Measurements from ENCODE around the gene DOCK1.

Gene DOCK1

DNA sequence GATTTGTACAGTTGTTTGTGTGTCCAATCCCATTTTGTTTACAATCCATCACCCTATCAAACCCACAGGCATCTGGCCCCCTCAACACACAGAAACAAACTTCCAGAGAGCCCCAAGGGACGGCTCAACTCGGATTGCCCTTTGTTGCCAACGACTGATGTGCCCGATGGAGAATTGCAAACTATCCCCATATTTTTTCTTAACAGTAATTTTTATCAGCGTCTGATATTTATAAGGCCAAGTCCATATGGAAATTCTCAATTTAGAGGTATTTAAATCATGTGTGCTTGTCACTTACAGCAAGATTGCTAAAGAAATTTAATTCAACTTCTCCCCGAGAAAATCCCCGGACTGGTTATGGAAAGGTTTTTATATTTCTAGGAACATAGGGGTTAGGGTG, 530.0 kb downstream of the DOCK1 start:
- H3K18ac ChIP-seq (ENCODE audit: low read length) = no peak overlapping the region
- no peak overlapping the region for H2BK5ac ChIP-seq (ENCODE audit: low read length)
- no peak overlapping the region for H3K27ac ChIP-seq (ENCODE audit: low read depth, low read length)
- no peak overlapping the region for H2BK15ac ChIP-seq (replicated peaks; ENCODE audit: low read depth)
- H2AK5ac ChIP-seq (ENCODE audit: low read length) = no peak overlapping the region
- no peaks in the 10 kb centered on the region for H3K27me3 ChIP-seq (ENCODE audit: insufficient read depth, low read length, poor library complexity)
- H3K36me3 ChIP-seq (ENCODE audit: control insufficient read depth, insufficient read depth, low read length) = no peaks in the 10 kb centered on the region
- no peaks in the 10 kb centered on the region for H3K4me1 ChIP-seq (ENCODE audit: control insufficient read depth, low read depth, low read length)
- no peak overlapping the region for H2BK120ac ChIP-seq (ENCODE audit: low read depth, low read length)
- H3K23ac ChIP-seq (ENCODE audit: low read length) = no peak overlapping the region
- no peak overlapping the region for H3K4me2 ChIP-seq (ENCODE audit: low read length)
- no peak overlapping the region for H4K8ac ChIP-seq (ENCODE audit: low read depth, low read length)
- H4K5ac ChIP-seq (ENCODE audit: low read length) = no peak overlapping the region
- no peak overlapping the region for H3K4ac ChIP-seq (ENCODE audit: low read depth, low read length)
- no CpG with 5 or more reads among the region's 7 CpGs for WGBS (ENCODE audit: extremely low coverage, insufficient coverage, low lambda C conversion rate)
- H3K9ac ChIP-seq (ENCODE audit: low read length) = no peak overlapping the region
- no peak overlapping the region for H3K4me3 ChIP-seq (ENCODE audit: low read length)
- no peak overlapping the region for H3K56ac ChIP-seq (ENCODE audit: low read length)
- no peaks in the 10 kb centered on the region for H3K79me1 ChIP-seq (ENCODE audit: low read length)
- no peaks in the 10 kb centered on the region for H3K79me2 ChIP-seq (ENCODE audit: control insufficient read depth, insufficient read depth, low read length)
- DNase-seq = no peak

DNA sequence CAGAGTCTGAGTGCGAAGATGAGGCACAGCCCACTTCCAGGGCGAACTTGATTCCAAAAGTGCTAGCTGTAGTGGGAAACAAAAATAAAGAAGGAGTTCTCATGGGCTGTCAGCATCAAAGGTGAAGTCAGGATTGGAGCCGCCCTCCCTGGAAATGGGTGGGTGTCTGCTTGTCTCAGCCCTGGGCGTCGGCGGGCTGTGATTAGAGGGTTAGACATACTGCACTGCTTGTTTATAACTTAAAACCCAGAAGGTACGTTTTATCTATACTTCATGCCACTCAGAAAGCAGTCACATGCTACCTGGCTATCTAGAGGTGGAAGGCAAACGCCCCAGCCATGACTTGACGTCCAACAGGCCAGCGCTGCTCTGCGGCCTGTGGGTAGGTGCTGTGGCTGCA, 535.1 kb downstream of the DOCK1 start:
- no peaks in the 10 kb centered on the region for H3K4me1 ChIP-seq (ENCODE audit: control insufficient read depth, low read depth, low read length)
- H3K23ac ChIP-seq (ENCODE audit: low read length) = no peak overlapping the region
- H3K4ac ChIP-seq (ENCODE audit: low read depth, low read length) = no peak overlapping the region
- no peaks in the 10 kb centered on the region for H3K27me3 ChIP-seq (ENCODE audit: insufficient read depth, low read length, poor library complexity)
- WGBS (ENCODE audit: extremely low coverage, insufficient coverage, low lambda C conversion rate) = no CpG with 5 or more reads among the region's 11 CpGs
- no peak overlapping the region for H2BK15ac ChIP-seq (replicated peaks; ENCODE audit: low read depth)
- no peak overlapping the region for H3K18ac ChIP-seq (ENCODE audit: low read length)
- no peak overlapping the region for H3K56ac ChIP-seq (ENCODE audit: low read length)
- DNase-seq = no peak
- no peak overlapping the region for H3K4me3 ChIP-seq (ENCODE audit: low read length)
- no peak overlapping the region for H4K5ac ChIP-seq (ENCODE audit: low read length)
- H4K8ac ChIP-seq (ENCODE audit: low read depth, low read length) = no peak overlapping the region
- H2BK120ac ChIP-seq (ENCODE audit: low read depth, low read length) = no peak overlapping the region
- H2BK5ac ChIP-seq (ENCODE audit: low read length) = no peak overlapping the region
- H3K4me2 ChIP-seq (ENCODE audit: low read length) = no peak overlapping the region
- H2AK5ac ChIP-seq (ENCODE audit: low read length) = no peak overlapping the region
- no peaks in the 10 kb centered on the region for H3K36me3 ChIP-seq (ENCODE audit: control insufficient read depth, insufficient read depth, low read length)
- no peaks in the 10 kb centered on the region for H3K79me1 ChIP-seq (ENCODE audit: low read length)
- H3K79me2 ChIP-seq (ENCODE audit: control insufficient read depth, insufficient read depth, low read length) = no peaks in the 10 kb centered on the region
- no peak overlapping the region for H3K27ac ChIP-seq (ENCODE audit: low read depth, low read length)
- H3K9ac ChIP-seq (ENCODE audit: low read length) = no peak overlapping the region

DNA sequence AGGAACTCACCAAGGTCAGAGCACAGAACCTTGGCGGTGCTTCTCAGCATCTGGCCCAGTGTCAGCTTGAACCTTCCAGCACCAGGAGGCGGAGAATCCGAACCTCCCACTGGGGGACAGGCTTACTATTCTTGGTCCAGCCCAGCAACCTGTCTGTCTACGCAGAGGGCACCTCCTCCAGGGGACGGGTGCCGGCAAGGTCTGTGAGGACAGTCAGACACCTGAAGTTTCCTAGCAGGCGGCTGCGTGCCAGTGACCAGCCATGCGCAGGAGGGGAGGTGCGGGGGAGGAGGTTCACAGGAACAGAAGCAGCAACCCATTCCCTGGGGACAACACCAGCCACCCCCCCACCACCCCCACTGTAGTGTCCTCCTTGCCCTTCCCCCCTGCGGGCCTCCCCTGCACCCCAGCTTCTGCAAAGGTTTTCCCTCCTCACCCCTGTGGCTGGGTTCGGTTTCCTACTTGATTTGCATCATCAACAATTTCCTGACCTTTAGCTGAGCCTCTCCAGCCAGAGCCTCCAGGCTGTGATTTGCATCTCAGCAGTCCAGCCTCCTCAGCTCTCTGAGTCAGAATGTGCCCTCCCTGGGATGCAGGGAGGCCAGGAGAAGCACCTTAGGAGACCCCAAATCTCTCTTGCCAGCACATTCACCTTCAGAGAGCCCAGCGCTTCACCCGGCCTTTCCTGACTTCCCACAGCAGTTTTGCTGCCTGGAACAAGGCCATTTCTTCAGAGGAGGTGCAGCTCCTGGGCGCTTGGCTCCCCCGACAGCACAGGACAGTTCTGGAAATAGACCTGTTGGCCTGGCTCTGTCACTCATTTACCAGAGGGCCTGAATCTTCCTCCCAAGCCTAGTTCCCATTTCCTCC, 536.4 kb downstream of the DOCK1 start:
- Histone ChIP-seq H2BK5ac (ENCODE audit: low read length) (no peak overlapping the region), H2BK15ac (replicated peaks; ENCODE audit: low read depth) (no peak overlapping the region), H3K4me1 (ENCODE audit: control insufficient read depth, low read depth, low read length) (no peaks in the 10 kb centered on the region), H3K4me2 (ENCODE audit: low read length) (no peak overlapping the region), H3K23ac (ENCODE audit: low read length) (no peak overlapping the region), H4K8ac (ENCODE audit: low read depth, low read length) (no peak overlapping the region), H3K4me3 (ENCODE audit: low read length) (no peak overlapping the region), H3K4ac (ENCODE audit: low read depth, low read length) (no peak overlapping the region), H3K27me3 (ENCODE audit: insufficient read depth, low read length, poor library complexity) (no peaks in the 10 kb centered on the region), H3K56ac (ENCODE audit: low read length) (no peak overlapping the region), H3K18ac (ENCODE audit: low read length) (no peak overlapping the region), H4K5ac (ENCODE audit: low read length) (no peak overlapping the region), H3K27ac (ENCODE audit: low read depth, low read length) (no peak overlapping the region), H2AK5ac (ENCODE audit: low read length) (no peak overlapping the region), H3K36me3 (ENCODE audit: control insufficient read depth, insufficient read depth, low read length) (no peaks in the 10 kb centered on the region), H2BK120ac (ENCODE audit: low read depth, low read length) (no peak overlapping the region), H3K79me2 (ENCODE audit: control insufficient read depth, insufficient read depth, low read length) (no peaks in the 10 kb centered on the region), H3K79me1 (ENCODE audit: low read length) (no peaks in the 10 kb centered on the region), H3K9ac (ENCODE audit: low read length) (no peak overlapping the region)
- WGBS (ENCODE audit: extremely low coverage, insufficient coverage, low lambda C conversion rate) = no CpG with 5 or more reads among the region's 16 CpGs
- peak; percentile 55 for DNase-seq

DNA sequence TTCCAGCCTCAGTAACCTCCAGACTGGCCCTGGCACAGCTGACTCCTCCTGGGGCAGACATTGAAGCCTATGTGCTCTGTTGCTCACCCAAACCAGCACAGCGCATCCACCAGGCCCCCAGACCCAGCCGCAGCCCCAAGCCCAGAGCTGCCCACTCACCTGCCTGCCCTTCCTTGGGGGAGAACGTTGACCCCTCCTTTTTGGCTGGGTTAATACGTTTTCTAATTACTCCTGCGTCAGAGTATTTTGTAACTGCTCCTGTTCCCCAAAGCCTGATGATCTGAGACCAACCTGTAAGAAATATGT, 536.9 kb downstream of the DOCK1 start:
- no peak overlapping the region for H3K56ac ChIP-seq (ENCODE audit: low read length)
- H3K4me2 ChIP-seq (ENCODE audit: low read length) = no peak overlapping the region
- no peak overlapping the region for H2BK5ac ChIP-seq (ENCODE audit: low read length)
- WGBS (ENCODE audit: extremely low coverage, insufficient coverage, low lambda C conversion rate) = no CpG with 5 or more reads among the region's 5 CpGs
- H3K18ac ChIP-seq (ENCODE audit: low read length) = no peak overlapping the region
- no peak overlapping the region for H2AK5ac ChIP-seq (ENCODE audit: low read length)
- no peak overlapping the region for H2BK15ac ChIP-seq (replicated peaks; ENCODE audit: low read depth)
- no peak overlapping the region for H4K5ac ChIP-seq (ENCODE audit: low read length)
- H3K23ac ChIP-seq (ENCODE audit: low read length) = no peak overlapping the region
- no peaks in the 10 kb centered on the region for H3K36me3 ChIP-seq (ENCODE audit: control insufficient read depth, insufficient read depth, low read length)
- DNase-seq = no peak
- H3K9ac ChIP-seq (ENCODE audit: low read length) = no peak overlapping the region
- no peaks in the 10 kb centered on the region for H3K27me3 ChIP-seq (ENCODE audit: insufficient read depth, low read length, poor library complexity)
- no peaks in the 10 kb centered on the region for H3K79me1 ChIP-seq (ENCODE audit: low read length)
- H4K8ac ChIP-seq (ENCODE audit: low read depth, low read length) = no peak overlapping the region
- H3K27ac ChIP-seq (ENCODE audit: low read depth, low read length) = no peak overlapping the region
- H3K79me2 ChIP-seq (ENCODE audit: control insufficient read depth, insufficient read depth, low read length) = no peaks in the 10 kb centered on the region
- H3K4me3 ChIP-seq (ENCODE audit: low read length) = no peak overlapping the region
- H2BK120ac ChIP-seq (ENCODE audit: low read depth, low read length) = no peak overlapping the region
- H3K4me1 ChIP-seq (ENCODE audit: control insufficient read depth, low read depth, low read length) = no peaks in the 10 kb centered on the region
- H3K4ac ChIP-seq (ENCODE audit: low read depth, low read length) = no peak overlapping the region

DNA sequence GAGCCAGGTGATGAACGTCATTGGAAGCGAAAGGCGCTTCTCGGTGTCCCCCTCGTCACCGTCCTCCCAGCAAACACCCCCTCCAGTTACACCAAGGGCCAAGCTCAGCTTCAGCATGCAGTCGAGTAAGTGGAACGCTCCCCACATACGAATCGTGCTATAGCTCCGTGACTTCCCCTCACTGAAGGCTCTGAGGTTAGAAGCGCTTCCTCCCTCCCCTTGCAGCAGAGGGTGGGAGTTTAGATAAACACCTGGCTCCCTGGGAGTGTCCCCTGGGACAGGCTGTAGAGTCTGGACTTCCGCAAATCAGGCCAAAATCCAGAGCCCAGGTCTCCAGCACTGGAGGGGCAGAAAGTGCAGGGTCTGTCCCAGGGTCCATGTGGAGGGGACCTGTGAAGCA, 538.9 kb downstream of the DOCK1 start:
- no peaks in the 10 kb centered on the region for H3K79me2 ChIP-seq (ENCODE audit: control insufficient read depth, insufficient read depth, low read length)

DNA sequence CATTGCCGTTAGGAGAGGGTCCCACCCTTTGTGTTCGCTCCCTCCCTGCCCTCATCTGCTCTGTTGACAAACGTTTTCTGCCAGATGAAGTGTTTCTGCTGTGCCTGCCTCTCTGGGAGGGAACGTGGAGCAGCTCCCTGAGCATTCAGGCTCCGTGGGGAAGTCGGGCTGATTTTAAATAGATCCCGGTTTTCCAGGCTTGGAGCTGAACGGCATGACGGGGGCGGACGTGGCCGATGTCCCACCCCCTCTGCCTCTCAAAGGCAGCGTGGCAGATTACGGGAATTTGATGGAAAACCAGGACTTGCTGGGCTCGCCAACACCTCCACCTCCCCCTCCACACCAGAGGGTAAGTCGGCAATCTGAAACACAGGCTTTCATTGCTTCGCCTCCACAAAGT, 542.0 kb downstream of the DOCK1 start:
- H3K4me1 ChIP-seq (ENCODE audit: control insufficient read depth, low read depth, low read length) = no peaks in the 10 kb centered on the region
- no peak overlapping the region for H4K5ac ChIP-seq (ENCODE audit: low read length)
- H2AK5ac ChIP-seq (ENCODE audit: low read length) = no peak overlapping the region
- H3K23ac ChIP-seq (ENCODE audit: low read length) = no peak overlapping the region
- H2BK15ac ChIP-seq (replicated peaks; ENCODE audit: low read depth) = no peak overlapping the region
- no peak overlapping the region for H3K9ac ChIP-seq (ENCODE audit: low read length)
- WGBS (ENCODE audit: extremely low coverage, insufficient coverage, low lambda C conversion rate) = no CpG with 5 or more reads among the region's 17 CpGs
- H3K36me3 ChIP-seq (ENCODE audit: control insufficient read depth, insufficient read depth, low read length) = no peaks in the 10 kb centered on the region
- no peak overlapping the region for H4K8ac ChIP-seq (ENCODE audit: low read depth, low read length)
- no peak overlapping the region for H3K4me3 ChIP-seq (ENCODE audit: low read length)
- H3K4me2 ChIP-seq (ENCODE audit: low read length) = no peak overlapping the region
- no peak for DNase-seq
- H3K27ac ChIP-seq (ENCODE audit: low read depth, low read length) = no peak overlapping the region
- H2BK120ac ChIP-seq (ENCODE audit: low read depth, low read length) = no peak overlapping the region
- H3K18ac ChIP-seq (ENCODE audit: low read length) = no peak overlapping the region
- H3K27me3 ChIP-seq (ENCODE audit: insufficient read depth, low read length, poor library complexity) = no peaks in the 10 kb centered on the region
- H2BK5ac ChIP-seq (ENCODE audit: low read length) = no peak overlapping the region
- H3K4ac ChIP-seq (ENCODE audit: low read depth, low read length) = no peak overlapping the region
- no peaks in the 10 kb centered on the region for H3K79me1 ChIP-seq (ENCODE audit: low read length)
- no peaks in the 10 kb centered on the region for H3K79me2 ChIP-seq (ENCODE audit: control insufficient read depth, insufficient read depth, low read length)
- H3K56ac ChIP-seq (ENCODE audit: low read length) = no peak overlapping the region

More for the DNA sequence above, 538.9 kb downstream of the DOCK1 start:
- no peak overlapping the region for H3K4me2 ChIP-seq (ENCODE audit: low read length)
- DNase-seq = no peak
- no peak overlapping the region for H4K8ac ChIP-seq (ENCODE audit: low read depth, low read length)
- no peak overlapping the region for H4K5ac ChIP-seq (ENCODE audit: low read length)
- no peaks in the 10 kb centered on the region for H3K27me3 ChIP-seq (ENCODE audit: insufficient read depth, low read length, poor library complexity)
- no peaks in the 10 kb centered on the region for H3K36me3 ChIP-seq (ENCODE audit: control insufficient read depth, insufficient read depth, low read length)
- H3K56ac ChIP-seq (ENCODE audit: low read length) = no peak overlapping the region
- H3K4me1 ChIP-seq (ENCODE audit: control insufficient read depth, low read depth, low read length) = no peaks in the 10 kb centered on the region
- WGBS (ENCODE audit: extremely low coverage, insufficient coverage, low lambda C conversion rate) = no CpG with 5 or more reads among the region's 13 CpGs
- no peak overlapping the region for H2AK5ac ChIP-seq (ENCODE audit: low read length)
- no peak overlapping the region for H2BK15ac ChIP-seq (replicated peaks; ENCODE audit: low read depth)
- no peak overlapping the region for H3K4me3 ChIP-seq (ENCODE audit: low read length)
- H3K9ac ChIP-seq (ENCODE audit: low read length) = no peak overlapping the region
- H3K18ac ChIP-seq (ENCODE audit: low read length) = no peak overlapping the region
- H3K79me1 ChIP-seq (ENCODE audit: low read length) = no peaks in the 10 kb centered on the region
- no peak overlapping the region for H2BK120ac ChIP-seq (ENCODE audit: low read depth, low read length)
- H3K27ac ChIP-seq (ENCODE audit: low read depth, low read length) = no peak overlapping the region
- H2BK5ac ChIP-seq (ENCODE audit: low read length) = no peak overlapping the region
- H3K23ac ChIP-seq (ENCODE audit: low read length) = no peak overlapping the region
- H3K4ac ChIP-seq (ENCODE audit: low read depth, low read length) = no peak overlapping the region

All from mesendoderm (in vitro differentiated cells).